Measurements from ENCODE around the gene UBE3C. TPM values are rescaled to one million over a fixed set of nuclear protein-coding genes. Genes with fewer than 3 reads are reported as not detected.
"Not testable (repeated sequence)": the region's sequence is repeated elsewhere in the genome, so short reads cannot be mapped to it uniquely, and the experiment has no call there.

Gene UBE3C
- total RNA-seq, 2 donors from 2014 or later: 55.0 to 93.6 TPM

GRCh38 chr7:157274991-157275427, 136.3 kb downstream of the UBE3C start:
- Histone ChIP-seq H3K4me1 (ENCODE audit: control insufficient read depth in 1 of 2, low read depth in 2 of 2) (peaks cover 29 to 50% of the 10 kb centered on the region in 2 donors), H3K27ac (no peak overlapping the region), H3K9me3 (no peaks in the 10 kb centered on the region), H3K27me3 (replicated peaks; ENCODE audit: insufficient read depth) (no peaks in the 10 kb centered on the region), H3K36me3 (no peaks in the 10 kb centered on the region), H3K4me3 (no peak overlapping the region)
- no peak for ATAC-seq (ENCODE audit: insufficient number of reproducible peaks, low FRiP score, low read depth)
- TF ChIP-seq CTCF (IDR thresholded peaks at IDR 0.05): no peak
- DNase-seq (ENCODE audit: low spot score): no peak

GRCh38 chr7:157276091-157276561, 137.4 kb downstream of the UBE3C start:
- Histone ChIP-seq H3K4me1 (ENCODE audit: control insufficient read depth in 1 of 2, low read depth in 2 of 2) (peaks cover 29 to 52% of the 10 kb centered on the region in 2 donors), H3K9me3 (no peaks in the 10 kb centered on the region), H3K4me3 (no peak overlapping the region), H3K27me3 (replicated peaks; ENCODE audit: insufficient read depth) (no peaks in the 10 kb centered on the region), H3K27ac (no peak overlapping the region), H3K36me3 (no peaks in the 10 kb centered on the region)
- DNase-seq (ENCODE audit: low spot score) (no peak), ATAC-seq (ENCODE audit: insufficient number of reproducible peaks, low FRiP score, low read depth) (no peak)
- no peak for TF ChIP-seq CTCF (IDR thresholded peaks at IDR 0.05)

- Histone ChIP-seq H3K27me3 (replicated peaks; ENCODE audit: insufficient read depth) (no peaks in the 10 kb centered on the region), H3K4me3 (peak overlapping the region; percentile 12), H3K27ac (no peak overlapping the region), H3K36me3 (no peaks in the 10 kb centered on the region), H3K9me3 (no peaks in the 10 kb centered on the region), H3K4me1 (ENCODE audit: control insufficient read depth in 1 of 2, low read depth in 2 of 2) (peaks cover 24 to 44% of the 10 kb centered on the region in 2 donors)
- DNase-seq (ENCODE audit: low spot score) (no peak), ATAC-seq (ENCODE audit: insufficient number of reproducible peaks, low FRiP score, low read depth) (no peak)
- TF ChIP-seq CTCF (IDR thresholded peaks at IDR 0.05): no peak
Observed at GRCh38 chr7:157276731-157277562, 138.2 kb downstream of the UBE3C start.

GRCh38 chr7:157277568-157277967, 138.8 kb downstream of the UBE3C start:
- H3K36me3 ChIP-seq; H3K4me3 ChIP-seq; H3K27me3 ChIP-seq (replicated peaks; ENCODE audit: insufficient read depth); H3K9me3 ChIP-seq; ATAC-seq (ENCODE audit: insufficient number of reproducible peaks, low FRiP score, low read depth); DNase-seq (ENCODE audit: low spot score); H3K27ac ChIP-seq: not testable (repeated sequence)
- H3K4me1 ChIP-seq (ENCODE audit: control insufficient read depth in 1 of 2, low read depth in 2 of 2): peaks cover 20 to 38% of the 10 kb centered on the region in 2 donors

GRCh38 chr7:157278167-157278790, 139.6 kb downstream of the UBE3C start:
- Histone ChIP-seq H3K4me3 (no peak overlapping the region), H3K27ac (no peak overlapping the region), H3K9me3 (no peaks in the 10 kb centered on the region), H3K36me3 (no peaks in the 10 kb centered on the region), H3K27me3 (replicated peaks; ENCODE audit: insufficient read depth) (no peaks in the 10 kb centered on the region), H3K4me1 (ENCODE audit: control insufficient read depth in 1 of 2, low read depth in 2 of 2) (peaks cover 13 to 31% of the 10 kb centered on the region in 2 donors)
- ATAC-seq (ENCODE audit: insufficient number of reproducible peaks, low FRiP score, low read depth) (no peak), DNase-seq (ENCODE audit: low spot score) (no peak)
- TF ChIP-seq CTCF (IDR thresholded peaks at IDR 0.05): no peak

All from thoracic aorta (tissue), 2 donors.